ENCODE measurements around the gene PI16. TPM values are rescaled to one million over a fixed set of nuclear protein-coding genes. Genes with fewer than 3 reads are reported as not detected.
"Not testable (repeated sequence)": the region's sequence is repeated elsewhere in the genome, so short reads cannot be mapped to it uniquely, and the experiment has no call there.

Gene PI16
- total RNA-seq, 2 experiments from 2014 or later: 5.2 to 7.8 TPM

DNA sequence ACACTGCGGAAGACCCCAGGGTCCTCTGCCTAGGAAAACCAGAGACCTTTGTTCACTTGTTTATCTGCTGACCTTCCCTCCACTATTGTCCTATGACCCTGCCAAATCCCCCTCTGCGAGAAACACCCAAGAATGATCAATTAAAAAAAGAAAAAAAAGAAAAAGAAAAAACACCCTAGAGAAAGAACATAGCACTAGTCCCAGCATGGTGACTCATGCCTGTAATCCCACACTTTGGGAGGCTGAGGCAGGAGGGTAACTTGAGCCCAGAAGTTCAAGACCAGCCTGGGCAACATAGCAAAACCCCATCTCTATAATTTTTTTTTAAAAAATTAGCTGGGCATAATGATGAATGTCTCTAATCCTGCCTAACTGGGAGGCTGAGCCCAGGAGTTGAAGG is 12.2 kb upstream of the PI16 start:
- H3K9me3 Mint-ChIP-seq; DNase-seq; H3K36me3 Mint-ChIP-seq (ENCODE audit: low read depth); H3K9me3 ChIP-seq (ENCODE audit: control insufficient read depth in 1 of 2, insufficient read depth in 1 of 2, low read length in 2 of 2); H3K27ac Mint-ChIP-seq; CTCF ChIA-PET; H3K4me1 Mint-ChIP-seq (ENCODE audit: low read depth); POLR2A ChIA-PET; ATAC-seq (ENCODE audit: poor library complexity); H3K27me3 ChIP-seq (ENCODE audit: control insufficient read depth in 1 of 2, insufficient read depth in 2 of 2, low read length in 2 of 2); H3K27me3 Mint-ChIP-seq; H3K4me3 Mint-ChIP-seq; H3K27ac ChIP-seq (ENCODE audit: low read depth in 1 of 2, low read length in 2 of 2); H3K4me3 ChIP-seq (ENCODE audit: low read length); intact Hi-C loops (cut with DNase I, micrococcal nuclease); H3K36me3 ChIP-seq (ENCODE audit: insufficient read depth, low read length): not testable (repeated sequence)
- H3K4me1 ChIP-seq (ENCODE audit: insufficient read depth, low read length): peaks cover 11% of the 10 kb centered on the region

DNA sequence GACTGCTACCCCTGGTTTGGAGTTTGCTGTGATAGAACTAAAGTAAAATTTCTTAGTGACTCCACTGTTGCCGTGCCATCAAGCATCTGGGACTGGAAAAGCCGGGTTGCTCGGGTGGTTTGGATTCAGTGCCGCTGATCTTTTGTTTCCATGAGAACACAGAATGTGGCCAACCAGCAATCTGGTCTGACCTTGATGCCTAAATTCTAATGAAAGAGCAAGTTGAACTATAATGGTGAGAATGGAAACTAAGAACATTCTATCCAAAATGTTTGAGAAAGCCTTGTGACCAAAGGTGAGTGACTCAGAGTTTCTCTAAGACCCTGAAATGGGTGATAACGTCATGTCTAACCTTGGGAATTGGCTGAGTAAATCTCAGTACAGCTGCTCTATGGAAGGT is 9.9 kb upstream of the PI16 start:
- Mint-ChIP-seq H3K9me3 (no peaks in the 10 kb centered on the region), H3K4me3 (no peak overlapping the region), H3K4me1 (ENCODE audit: low read depth) (peaks cover 30% of the 10 kb centered on the region), H3K27ac (no peak overlapping the region), H3K27me3 (no peaks in the 10 kb centered on the region), H3K36me3 (ENCODE audit: low read depth) (no peaks in the 10 kb centered on the region)
- ChIA-PET CTCF (no interaction called here), POLR2A (no interaction called here)
- Histone ChIP-seq H3K9me3 (ENCODE audit: control insufficient read depth in 1 of 2, insufficient read depth in 1 of 2, low read length in 2 of 2) (no peaks in the 10 kb centered on the region), H3K4me3 (ENCODE audit: low read length) (no peak overlapping the region), H3K36me3 (ENCODE audit: insufficient read depth, low read length) (no peaks in the 10 kb centered on the region), H3K27ac (ENCODE audit: low read depth in 1 of 2, low read length in 2 of 2) (no peak overlapping the region), H3K4me1 (ENCODE audit: insufficient read depth, low read length) (peaks cover 24% of the 10 kb centered on the region), H3K27me3 (ENCODE audit: control insufficient read depth in 1 of 2, insufficient read depth in 2 of 2, low read length in 2 of 2) (no peaks in the 10 kb centered on the region)
- intact Hi-C loops (cut with DNase I, micrococcal nuclease): no loop called here
- DNase-seq (no peak), ATAC-seq (ENCODE audit: poor library complexity) (no peak)
- TF ChIP-seq, protein P1, sequence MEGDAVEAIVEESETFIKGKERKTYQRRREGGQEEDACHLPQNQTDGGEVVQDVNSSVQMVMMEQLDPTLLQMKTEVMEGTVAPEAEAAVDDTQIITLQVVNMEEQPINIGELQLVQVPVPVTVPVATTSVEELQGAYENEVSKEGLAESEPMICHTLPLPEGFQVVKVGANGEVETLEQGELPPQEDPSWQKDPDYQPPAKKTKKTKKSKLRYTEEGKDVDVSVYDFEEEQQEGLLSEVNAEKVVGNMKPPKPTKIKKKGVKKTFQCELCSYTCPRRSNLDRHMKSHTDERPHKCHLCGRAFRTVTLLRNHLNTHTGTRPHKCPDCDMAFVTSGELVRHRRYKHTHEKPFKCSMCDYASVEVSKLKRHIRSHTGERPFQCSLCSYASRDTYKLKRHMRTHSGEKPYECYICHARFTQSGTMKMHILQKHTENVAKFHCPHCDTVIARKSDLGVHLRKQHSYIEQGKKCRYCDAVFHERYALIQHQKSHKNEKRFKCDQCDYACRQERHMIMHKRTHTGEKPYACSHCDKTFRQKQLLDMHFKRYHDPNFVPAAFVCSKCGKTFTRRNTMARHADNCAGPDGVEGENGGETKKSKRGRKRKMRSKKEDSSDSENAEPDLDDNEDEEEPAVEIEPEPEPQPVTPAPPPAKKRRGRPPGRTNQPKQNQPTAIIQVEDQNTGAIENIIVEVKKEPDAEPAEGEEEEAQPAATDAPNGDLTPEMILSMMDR (IDR thresholded peaks at IDR 0.05): no peak

- Mint-ChIP-seq H3K27me3 (no peaks in the 10 kb centered on the region), H3K27ac (no peak overlapping the region), H3K4me3 (no peak overlapping the region), H3K4me1 (ENCODE audit: low read depth) (peaks cover 37% of the 10 kb centered on the region), H3K9me3 (no peaks in the 10 kb centered on the region), H3K36me3 (ENCODE audit: low read depth) (no peaks in the 10 kb centered on the region)
- Histone ChIP-seq H3K36me3 (ENCODE audit: insufficient read depth, low read length) (no peaks in the 10 kb centered on the region), H3K4me1 (ENCODE audit: insufficient read depth, low read length) (peaks cover 24% of the 10 kb centered on the region), H3K9me3 (ENCODE audit: control insufficient read depth in 1 of 2, insufficient read depth in 1 of 2, low read length in 2 of 2) (no peaks in the 10 kb centered on the region), H3K27me3 (ENCODE audit: control insufficient read depth in 1 of 2, insufficient read depth in 2 of 2, low read length in 2 of 2) (no peaks in the 10 kb centered on the region), H3K4me3 (ENCODE audit: low read length) (no peak overlapping the region), H3K27ac (ENCODE audit: low read depth in 1 of 2, low read length in 2 of 2) (no peak overlapping the region)
- intact Hi-C loops (cut with DNase I, micrococcal nuclease): no loop called here
- ChIA-PET CTCF (no interaction called here), POLR2A (interaction anchor here (1.4 kb wide), 1 partner anchor 10 kb away, joined by 6 read pairs; no protein-coding TSS in a partner anchor)
- TF ChIP-seq, protein P1 (IDR thresholded peaks at IDR 0.05): no peak
- no peak for ATAC-seq (ENCODE audit: poor library complexity)
- no peak for DNase-seq
Observed at GRCh38 chr6:36945301-36945700, 9.2 kb upstream of the PI16 start.

- H3K36me3 ChIP-seq (ENCODE audit: insufficient read depth, low read length): no peaks in the 10 kb centered on the region
- Mint-ChIP-seq H3K27ac (peak overlapping the region; percentile 27), H3K27me3 (no peaks in the 10 kb centered on the region), H3K4me1 (ENCODE audit: low read depth) (peaks cover 37% of the 10 kb centered on the region), H3K4me3 (no peak overlapping the region), H3K36me3 (ENCODE audit: low read depth) (no peaks in the 10 kb centered on the region), H3K9me3 (no peaks in the 10 kb centered on the region)
- no peaks in the 10 kb centered on the region for H3K9me3 ChIP-seq (ENCODE audit: control insufficient read depth in 1 of 2, insufficient read depth in 1 of 2, low read length in 2 of 2)
- TF ChIP-seq, protein P1 (IDR thresholded peaks at IDR 0.05): no peak
- ChIA-PET CTCF (no interaction called here), POLR2A (interaction anchor here (1.4 to 2.4 kb wide), 3 partner anchors 9 to 40 kb away, joined by 5 to 7 read pairs (median 6); partner anchors contain the start of gene MTCH1)
- H3K4me3 ChIP-seq (ENCODE audit: low read length): no peak overlapping the region
- H3K4me1 ChIP-seq (ENCODE audit: insufficient read depth, low read length): peaks cover 24% of the 10 kb centered on the region
- no peaks in the 10 kb centered on the region for H3K27me3 ChIP-seq (ENCODE audit: control insufficient read depth in 1 of 2, insufficient read depth in 2 of 2, low read length in 2 of 2)
- ATAC-seq (ENCODE audit: poor library complexity): no peak
- no peak for DNase-seq
- no peak overlapping the region for H3K27ac ChIP-seq (ENCODE audit: low read depth in 1 of 2, low read length in 2 of 2)
- intact Hi-C loops (cut with DNase I, micrococcal nuclease): no loop called here
Observed at GRCh38 chr6:36946526-36946925, 8.0 kb upstream of the PI16 start.
